GM23248 (cell line): ENCODE results near the gene TMEM25.

Source experiments
- EZH2 ChIP-seq: fragments of 200-600 bp; sonication (generic); IDR thresholded peaks from 2 replicates; pipeline ENCODE4 v1.6.1; 2018; ENCODE audit warnings: antibody characterized with exemption, mild to moderate bottlenecking; ENCODE audit not compliant: insufficient read depth, poor library complexity, severe bottlenecking
- EZH2phosphoT487 ChIP-seq: fragments of 200-600 bp; sonication (generic); IDR thresholded peaks from 2 replicates; pipeline ENCODE4 v1.6.1; 2018; ENCODE audit warnings: antibody characterized with exemption, moderate library complexity, mild to moderate bottlenecking, low read depth; ENCODE audit not compliant: insufficient read depth

DNA sequence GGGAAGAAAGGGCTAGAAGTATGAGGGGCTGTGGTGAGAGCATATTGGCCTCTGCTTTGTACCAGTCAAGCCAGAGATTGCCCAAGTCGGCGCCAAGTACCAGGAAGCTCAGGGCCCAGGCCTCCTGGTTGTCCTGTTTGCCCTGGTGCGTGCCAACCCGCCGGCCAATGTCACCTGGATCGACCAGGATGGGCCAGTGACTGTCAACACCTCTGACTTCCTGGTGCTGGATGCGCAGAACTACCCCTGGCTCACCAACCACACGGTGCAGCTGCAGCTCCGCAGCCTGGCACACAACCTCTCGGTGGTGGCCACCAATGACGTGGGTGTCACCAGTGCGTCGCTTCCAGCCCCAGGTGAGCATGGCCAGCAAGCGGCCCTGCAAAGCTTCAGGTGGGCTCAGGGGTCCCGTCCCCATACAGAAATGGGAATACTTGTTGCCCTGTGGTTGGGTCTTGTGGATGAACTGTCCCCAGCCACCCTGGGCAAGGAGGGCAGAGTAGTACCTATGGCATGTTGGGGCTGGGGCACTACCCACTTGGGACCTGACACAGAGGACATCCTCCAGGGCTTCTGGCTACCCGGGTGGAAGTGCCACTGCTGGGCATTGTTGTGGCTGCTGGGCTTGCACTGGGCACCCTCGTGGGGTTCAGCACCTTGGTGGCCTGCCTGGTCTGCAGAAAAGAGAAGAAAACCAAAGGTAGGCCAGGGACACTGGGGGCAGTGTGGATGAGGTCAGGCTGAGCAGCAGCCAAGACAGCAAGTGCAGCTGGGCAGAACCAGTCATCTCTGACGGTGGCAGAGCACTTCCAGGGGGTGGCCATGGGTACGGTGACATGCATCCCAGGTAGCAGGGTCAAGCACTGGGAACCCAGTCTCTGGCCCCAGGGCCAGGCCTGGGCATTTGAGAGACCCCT, 2.1 kb downstream of the TMEM25 start:
- TF ChIP-seq EZH2phosphoT487: no peak
- no peak for TF ChIP-seq EZH2
